ENCODE measurements around the gene SLC6A20.

The SLC6A20 gene

DNA sequence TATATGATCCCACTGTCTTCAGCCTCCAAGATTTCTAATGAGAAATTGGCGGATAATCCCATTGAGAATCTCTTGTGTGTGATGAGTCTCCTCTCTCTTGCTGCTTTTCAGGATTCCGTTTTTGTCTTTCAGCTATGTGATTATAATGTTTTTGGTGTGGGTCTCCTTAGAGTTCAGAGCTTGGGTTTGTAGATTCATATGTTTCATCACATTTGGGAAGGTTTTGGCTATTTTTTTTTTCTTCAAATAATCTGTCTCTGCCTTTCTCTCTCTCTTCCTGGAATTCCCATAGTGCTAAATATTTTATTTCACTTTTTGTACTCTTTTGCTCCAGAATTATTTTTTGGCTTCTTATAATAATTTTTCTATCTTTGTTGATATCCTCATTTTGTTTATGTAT is 66.7 kb downstream of the SLC6A20 start:
- Histone ChIP-seq H3K9me3 (ENCODE audit: low read depth, low read length) (no peaks in the 10 kb centered on the region), H3K27ac (no peak overlapping the region)
- no peak for TF ChIP-seq FOXP2 (optimal IDR thresholded peaks at IDR 0.05; ENCODE audit: control extremely low read depth, extremely low read length, insufficient read depth)
- no peak for TF ChIP-seq POLR2AphosphoS5 (IDR thresholded peaks at IDR 0.05; ENCODE audit: borderline replicate concordance, low read depth, low read length)
- TF ChIP-seq EZH2 (IDR thresholded peaks at IDR 0.05) = no peak

DNA sequence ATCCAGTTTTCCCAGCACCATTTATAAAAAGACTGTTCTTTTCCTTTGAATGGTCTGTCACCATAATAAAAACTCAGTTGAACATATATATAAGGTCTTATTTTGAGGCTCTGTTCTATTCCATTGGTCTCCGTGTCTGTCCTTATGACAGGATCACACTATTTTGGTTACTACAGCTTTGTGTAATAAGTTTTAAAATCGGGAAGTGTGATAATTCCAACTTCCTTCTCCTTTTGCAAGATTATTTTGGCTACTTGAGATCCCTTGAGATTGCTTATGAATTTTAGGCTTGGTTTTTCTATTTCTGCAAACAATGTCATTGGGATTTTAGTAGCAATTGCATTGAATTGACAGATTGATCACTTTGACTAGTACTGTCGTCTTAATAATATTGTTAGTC is 71.4 kb downstream of the SLC6A20 start:
- no peaks in the 10 kb centered on the region for H3K9me3 ChIP-seq (ENCODE audit: low read depth, low read length)
- no peak overlapping the region for H3K27ac ChIP-seq
- DNase-seq (ENCODE audit: low read depth, low spot score) = no peak
- peaks cover 29% of the 10 kb centered on the region for H3K36me3 ChIP-seq (ENCODE audit: insufficient read depth, low read length)
- H3K9ac ChIP-seq (ENCODE audit: insufficient read length) = no peak overlapping the region
- TF ChIP-seq EZH2 (IDR thresholded peaks at IDR 0.05) = no peak
- no peak for TF ChIP-seq FOXP2 (optimal IDR thresholded peaks at IDR 0.05; ENCODE audit: control extremely low read depth, extremely low read length, insufficient read depth)
- TF ChIP-seq POLR2AphosphoS5 (IDR thresholded peaks at IDR 0.05; ENCODE audit: borderline replicate concordance, low read depth, low read length) = no peak
- H3K4me3 ChIP-seq = no peak overlapping the region

More for the DNA sequence above, 66.7 kb downstream of the SLC6A20 start:
- DNase-seq (ENCODE audit: low read depth, low spot score) = no peak
- peaks cover 28% of the 10 kb centered on the region for H3K36me3 ChIP-seq (ENCODE audit: insufficient read depth, low read length)
- no peak overlapping the region for H3K9ac ChIP-seq (ENCODE audit: insufficient read length)
- H3K4me3 ChIP-seq = no peak overlapping the region

DNA sequence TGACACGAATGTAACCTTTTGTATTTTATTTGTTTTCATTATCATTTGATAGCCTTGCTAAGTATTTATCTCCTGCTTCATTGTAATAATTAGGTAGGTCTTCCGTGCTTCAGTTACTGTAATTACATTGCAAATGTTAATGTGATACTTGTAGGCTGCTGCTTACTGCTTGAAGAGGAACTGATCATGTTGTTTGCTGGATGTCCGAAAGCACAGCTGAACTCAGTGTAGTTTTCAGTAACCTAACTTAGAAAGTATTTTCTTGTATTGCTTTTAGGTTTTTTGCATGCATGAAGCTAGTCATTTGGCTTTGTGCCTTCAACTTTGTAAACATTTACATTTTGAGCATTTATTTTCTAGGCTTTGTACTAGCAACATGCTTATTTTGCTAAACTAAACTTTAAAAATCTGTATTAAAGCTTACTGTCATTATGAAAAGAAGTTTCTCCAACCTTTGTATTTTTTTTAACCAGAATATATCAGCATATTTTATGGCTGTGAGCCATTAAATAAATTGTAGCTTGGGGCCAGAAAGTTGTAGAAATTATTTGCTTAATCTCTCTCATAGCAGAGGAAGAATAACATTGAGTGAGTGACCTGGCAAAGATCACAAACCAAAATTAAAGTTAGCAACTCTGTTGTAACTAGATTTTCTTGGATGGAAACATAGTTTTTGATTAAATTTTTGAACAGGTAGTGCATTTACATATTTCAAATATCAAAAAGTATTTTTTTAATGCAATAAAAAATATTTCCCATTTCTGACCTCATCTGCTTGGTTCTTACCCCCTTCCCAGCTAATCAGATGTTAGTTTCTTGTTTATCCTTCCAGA is 76.5 kb downstream of the SLC6A20 start:
- H3K27ac ChIP-seq = peak overlapping the region; percentile 42; the same call in 1 of the 2 replicates
- no peak for DNase-seq (ENCODE audit: low read depth, low spot score)
- H3K36me3 ChIP-seq (ENCODE audit: insufficient read depth, low read length) = peaks cover 16% of the 10 kb centered on the region
- no peak overlapping the region for H3K4me3 ChIP-seq
- TF ChIP-seq EZH2 (IDR thresholded peaks at IDR 0.05) (no peak), POLR2AphosphoS5 (IDR thresholded peaks at IDR 0.05; ENCODE audit: borderline replicate concordance, low read depth, low read length) (no peak), FOXP2 (optimal IDR thresholded peaks at IDR 0.05; ENCODE audit: control extremely low read depth, extremely low read length, insufficient read depth) (no peak)
- no peaks in the 10 kb centered on the region for H3K9me3 ChIP-seq (ENCODE audit: low read depth, low read length)
- H3K9ac ChIP-seq (ENCODE audit: insufficient read length) = no peak overlapping the region

DNA sequence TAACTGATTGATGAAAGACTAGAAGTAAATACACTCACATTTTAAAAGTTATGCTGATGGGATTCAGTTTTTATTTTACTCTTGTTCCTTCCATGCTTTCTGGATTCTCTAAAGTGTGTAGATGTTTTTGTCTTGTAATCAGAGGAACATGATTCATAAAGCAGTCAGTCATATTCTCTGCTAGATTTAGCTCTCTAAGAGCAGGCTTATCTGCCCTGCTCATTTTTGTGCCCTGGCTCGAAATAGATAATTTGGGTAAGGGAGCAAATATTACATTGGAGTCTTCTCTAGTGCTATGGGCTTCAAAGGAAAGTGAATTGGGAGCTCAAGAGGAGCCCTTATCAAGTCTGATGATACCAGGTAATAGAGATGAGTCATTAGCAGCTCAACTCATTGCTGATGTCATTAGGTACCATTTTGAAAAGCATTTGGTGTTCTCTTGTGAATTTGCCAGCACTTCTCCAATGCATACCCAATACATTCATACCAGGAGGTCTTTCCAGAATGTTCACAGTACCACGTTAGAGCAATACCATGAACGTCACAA is 79.5 kb downstream of the SLC6A20 start:
- Histone ChIP-seq H3K9ac (ENCODE audit: insufficient read length) (no peak overlapping the region), H3K36me3 (ENCODE audit: insufficient read depth, low read length) (no peaks in the 10 kb centered on the region; the same call in 1 of the 2 replicates), H3K4me3 (no peak overlapping the region), H3K9me3 (ENCODE audit: low read depth, low read length) (no peaks in the 10 kb centered on the region), H3K27ac (no peak overlapping the region)
- DNase-seq (ENCODE audit: low read depth, low spot score) = no peak
- TF ChIP-seq EZH2 (IDR thresholded peaks at IDR 0.05) (no peak), POLR2AphosphoS5 (IDR thresholded peaks at IDR 0.05; ENCODE audit: borderline replicate concordance, low read depth, low read length) (no peak)

DNA sequence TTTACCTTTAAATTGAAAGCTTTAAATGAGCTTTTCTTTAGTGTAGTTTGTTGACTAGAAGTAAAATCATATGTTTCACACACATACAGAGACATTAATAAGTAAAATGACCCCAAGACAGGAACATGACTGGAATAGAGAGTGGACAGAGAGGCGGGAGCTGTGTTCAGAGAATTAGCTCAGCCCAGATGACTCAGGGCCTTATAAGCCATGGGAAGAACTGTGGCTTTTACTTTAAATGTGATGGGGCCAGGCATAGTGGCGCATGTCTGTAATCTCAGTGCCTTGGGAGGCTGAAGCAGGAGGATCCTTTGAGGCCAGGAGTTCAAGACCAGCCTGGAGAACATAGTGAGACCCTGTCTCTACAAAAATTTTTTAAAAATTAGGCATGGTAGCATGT is 80.4 kb downstream of the SLC6A20 start:
- no peak overlapping the region for H3K9ac ChIP-seq (ENCODE audit: insufficient read length)
- DNase-seq (ENCODE audit: low read depth, low spot score) = no peak
- no peak overlapping the region for H3K4me3 ChIP-seq
- H3K9me3 ChIP-seq (ENCODE audit: low read depth, low read length) = no peaks in the 10 kb centered on the region
- H3K27ac ChIP-seq = no peak overlapping the region
- TF ChIP-seq EZH2 (IDR thresholded peaks at IDR 0.05) (no peak), POLR2AphosphoS5 (IDR thresholded peaks at IDR 0.05; ENCODE audit: borderline replicate concordance, low read depth, low read length) (no peak), FOXP2 (optimal IDR thresholded peaks at IDR 0.05; ENCODE audit: control extremely low read depth, extremely low read length, insufficient read depth) (no peak)
- H3K36me3 ChIP-seq (ENCODE audit: insufficient read depth, low read length) = no peaks in the 10 kb centered on the region; the same call in none of the 2 replicates

DNA sequence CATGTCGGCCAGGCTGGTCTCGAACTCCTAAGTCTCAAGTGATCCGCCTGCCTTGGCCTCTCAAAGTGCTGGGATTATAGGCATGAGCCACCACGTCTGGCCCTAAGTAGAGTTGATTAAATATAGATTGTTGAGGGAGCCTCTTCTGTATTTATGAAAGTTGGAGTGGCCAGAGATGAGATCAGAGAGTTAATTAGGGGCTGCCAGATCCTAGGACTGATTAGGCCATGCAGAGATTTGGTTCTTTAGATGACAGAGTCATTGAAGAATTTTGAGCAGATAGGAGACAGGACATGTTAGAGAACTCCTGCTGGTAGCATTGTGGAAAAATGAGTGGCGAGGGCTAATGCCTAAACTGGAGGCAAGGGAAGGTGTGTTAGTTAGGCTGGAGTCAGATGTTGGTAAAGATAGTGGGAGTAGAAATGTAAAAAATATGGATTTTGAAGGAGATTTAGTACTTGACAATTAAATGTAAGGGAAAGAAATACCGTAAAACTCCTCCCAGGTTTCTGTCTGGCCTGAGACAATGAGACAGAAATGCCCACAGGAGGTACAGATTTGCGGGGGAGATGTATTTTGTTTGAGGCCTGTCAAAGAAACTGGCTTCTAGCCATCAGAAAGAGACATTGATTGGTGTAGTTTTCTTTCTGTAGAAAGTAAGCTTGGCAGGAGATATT is 83.8 kb downstream of the SLC6A20 start:
- no peak overlapping the region for H3K9ac ChIP-seq (ENCODE audit: insufficient read length)
- no peaks in the 10 kb centered on the region for H3K9me3 ChIP-seq (ENCODE audit: low read depth, low read length)
- no peak for DNase-seq (ENCODE audit: low read depth, low spot score)
- no peak overlapping the region for H3K4me3 ChIP-seq
- H3K27ac ChIP-seq = no peak overlapping the region
- TF ChIP-seq FOXP2 (optimal IDR thresholded peaks at IDR 0.05; ENCODE audit: control extremely low read depth, extremely low read length, insufficient read depth) (no peak), POLR2AphosphoS5 (IDR thresholded peaks at IDR 0.05; ENCODE audit: borderline replicate concordance, low read depth, low read length) (no peak), EZH2 (IDR thresholded peaks at IDR 0.05) (no peak)
- H3K36me3 ChIP-seq (ENCODE audit: insufficient read depth, low read length) = peaks cover under 1% of the 10 kb centered on the region

DNA sequence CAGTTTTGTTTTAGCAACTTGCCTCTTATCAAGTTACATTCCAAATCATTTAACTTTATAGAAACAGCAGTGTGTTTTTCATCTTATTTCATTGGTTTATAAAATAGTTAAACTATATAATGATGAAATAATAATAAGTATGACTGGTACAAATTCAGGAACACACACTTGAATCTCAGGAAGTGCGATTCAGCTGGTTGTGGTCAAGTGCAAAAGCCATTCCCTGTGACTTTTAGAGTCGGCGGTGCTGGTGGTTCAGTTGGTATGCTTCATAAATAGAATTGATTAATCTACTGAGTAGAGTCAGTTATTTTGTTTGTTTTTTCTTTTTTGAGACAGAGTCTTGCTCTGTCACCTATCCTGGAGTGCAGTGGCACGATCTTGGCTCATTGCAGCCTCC is 84.4 kb downstream of the SLC6A20 start:
- Histone ChIP-seq H3K27ac (no peak overlapping the region), H3K9ac (ENCODE audit: insufficient read length) (no peak overlapping the region), H3K4me3 (no peak overlapping the region), H3K36me3 (ENCODE audit: insufficient read depth, low read length) (peaks cover 4% of the 10 kb centered on the region), H3K9me3 (ENCODE audit: low read depth, low read length) (no peaks in the 10 kb centered on the region)
- TF ChIP-seq FOXP2 (optimal IDR thresholded peaks at IDR 0.05; ENCODE audit: control extremely low read depth, extremely low read length, insufficient read depth) (no peak), POLR2AphosphoS5 (IDR thresholded peaks at IDR 0.05; ENCODE audit: borderline replicate concordance, low read depth, low read length) (no peak), EZH2 (IDR thresholded peaks at IDR 0.05) (no peak)
- DNase-seq (ENCODE audit: low read depth, low spot score) = no peak
